K562 (cell line): ENCODE results near the gene CLEC3B. TPM values are rescaled to one million over a fixed set of nuclear protein-coding genes. Genes with fewer than 3 reads are reported as not detected.

Experiments
- ARNT ChIP-seq, 2 experiments: fragments of 450-650 bp; IDR thresholded peaks; 2 replicates each; pipeline ENCODE4 v1.6.1; 2016; ENCODE audit warnings: mild to moderate bottlenecking in 1 of 2
- CCNT2 ChIP-seq: IDR thresholded peaks from 2 replicates; pipeline ENCODE4 v1.6.1; 2011; ENCODE audit warnings: borderline replicate concordance, low read depth, mild to moderate bottlenecking, moderate library complexity, mixed read lengths, low read length; ENCODE audit not compliant: insufficient read length; ENCODE audit errors: extremely low read depth
- CHCHD3 ChIP-seq: fragments of 250-450 bp; sonication (Bioruptor Pico); IDR thresholded peaks from 2 replicates; pipeline ENCODE4 v2.1.2; 2022; ENCODE audit warnings: mild to moderate bottlenecking
- CREB1 ChIP-seq, 2 experiments: sonication (generic) in 1 of 2; formaldehyde crosslinking in 1 of 2; IDR thresholded peaks; 2 replicates each; pipeline versions ENCODE4 v1.6.1 to v1.8.0; 2012 to 2022; ENCODE audit warnings: inconsistent platforms in 1 of 2, mild to moderate bottlenecking in 1 of 2, missing genetic modification reagents in 1 of 2, moderate library complexity in 1 of 2
- ETV1 ChIP-seq: fragments of 450-650 bp; conservative IDR thresholded peaks from 2 replicates; pipeline ENCODE4 v1.6.1; 2016; ENCODE audit warnings: missing genetic modification characterization, control low read depth, low read depth, missing compliant biosample characterization
- HDGF ChIP-seq: fragments of 450-650 bp; IDR thresholded peaks from 2 replicates; pipeline ENCODE4 v1.6.1; 2016
- MAZ ChIP-seq, 2 experiments: fragments of 450-650 bp in 1 of 2; sonication (generic) in 1 of 2; formaldehyde crosslinking; IDR thresholded peaks in 1 of 2; conservative IDR thresholded peaks in 1 of 2; 2 replicates each; pipeline versions ENCODE4 v1.4.0 to v1.5.0; 2020; ENCODE audit warnings: mild to moderate bottlenecking in 1 of 2, missing genetic modification reagents in 1 of 2
- MCM3 ChIP-seq: fragments of 450-650 bp; IDR thresholded peaks from 2 replicates; pipeline ENCODE4 v1.6.1; 2016
- MEIS2 ChIP-seq: fragments of 450-650 bp; IDR thresholded peaks from 2 replicates; pipeline ENCODE4 v1.6.1; 2014; ENCODE audit warnings: mild to moderate bottlenecking; ENCODE audit not compliant: partially characterized antibody
- NR2C2 ChIP-seq, 2 experiments: fragments of 200-800 bp in 1 of 2; sonication (Bioruptor generic) in 1 of 2; sonication (generic) in 1 of 2; formaldehyde crosslinking in 1 of 2; IDR thresholded peaks; 2 replicates each; pipeline versions ENCODE4 v1.6.1 to v1.8.0; 2016 to 2022; ENCODE audit warnings: mild to moderate bottlenecking in 1 of 2, missing compliant biosample characterization in 1 of 2, missing genetic modification characterization in 1 of 2, missing genetic modification reagents in 1 of 2
- SREBF2 ChIP-seq: sonication (generic); formaldehyde crosslinking; IDR thresholded peaks from 2 replicates; pipeline ENCODE4 v1.4.0; 2020; ENCODE audit warnings: mild to moderate bottlenecking, missing genetic modification reagents
- TARDBP ChIP-seq: fragments of 450-650 bp; IDR thresholded peaks from 2 replicates; pipeline ENCODE4 v1.6.1; 2016
- ZEB2 ChIP-seq: fragments of 450-650 bp; IDR thresholded peaks from 2 replicates; pipeline ENCODE4 v1.6.1; 2016
- ZNF589 ChIP-seq: fragments of 200-800 bp; sonication (Bioruptor generic); IDR thresholded peaks from 2 replicates; pipeline ENCODE4 v1.6.1; 2016; ENCODE audit warnings: low read depth, missing genetic modification characterization, missing compliant biosample characterization
- polyA plus RNA-seq, 8 experiments: library from polyadenylated mRNA; depleted of rRNA in 4 of 8; stranded (reverse) in 5 of 8; unstranded in 3 of 8; fragments of >200 nt; fragmentation: Nextera tagmentation in 2 of 8; fragmentation: Illumina TruSeq in 1 of 8; extraction: Ambion mirVana in 2 of 8; extraction: Trizol in 1 of 8; gene quantifications; 2 replicates each; pipeline versions ENCODE4 v1.2.1 to v1.2.3, GENCODE V29; 2011 to 2014; ENCODE audit warnings: inconsistent platforms in 1 of 8, missing spikeins in 1 of 8
- total RNA-seq, 7 experiments: library from RNA; depleted of rRNA in 6 of 7; stranded (reverse); fragments of >200 nt in 6 of 7; fragmentation: Illumina TruSeq in 2 of 7; extraction: Trizol in 2 of 7; gene quantifications; 2 replicates each; pipeline versions ENCODE4 v1.2.1 to v1.2.3, GENCODE V29; 2011 to 2021; ENCODE audit warnings: low replicate concordance in 1 of 7
- TF ChIP-seq, protein P1 (sequence below), 2 experiments: fragments of 450-650 bp; IDR thresholded peaks; 2 replicates each; pipeline ENCODE4 v1.6.1; 2018; ENCODE audit warnings: mild to moderate bottlenecking in 2 of 2, low read depth in 1 of 2; ENCODE audit not compliant: partially characterized antibody in 2 of 2
- TF ChIP-seq, protein P2 (sequence below), 3 experiments: IDR thresholded peaks in 2 of 3; conservative IDR thresholded peaks in 1 of 3; 2 replicates each; pipeline ENCODE4 v1.5.1; 2011 to 2012; ENCODE audit warnings: low read length in 3 of 3, mild to moderate bottlenecking in 3 of 3, control low read depth in 2 of 3, improper control_type of control experiment in 1 of 3, inconsistent platforms in 1 of 3, low read depth in 1 of 3, mixed read lengths in 1 of 3, moderate library complexity in 1 of 3; ENCODE audit not compliant: insufficient read depth in 2 of 3
- TF ChIP-seq, protein P3 (sequence below), 2 experiments: fragments of 450-650 bp; IDR thresholded peaks; 2 replicates each; pipeline ENCODE4 v1.6.1; 2016
- TF ChIP-seq, protein P4 (sequence below): fragments of 250-450 bp; sonication (Bioruptor Pico); IDR thresholded peaks from 2 replicates; pipeline ENCODE4 v1.5.0; 2021

Gene CLEC3B
- total and polyA plus RNA-seq, 9 of the 15 experiments (the other 6 are each of a cell fraction or from before 2014, with no cell fraction given), result not detected

DNA sequence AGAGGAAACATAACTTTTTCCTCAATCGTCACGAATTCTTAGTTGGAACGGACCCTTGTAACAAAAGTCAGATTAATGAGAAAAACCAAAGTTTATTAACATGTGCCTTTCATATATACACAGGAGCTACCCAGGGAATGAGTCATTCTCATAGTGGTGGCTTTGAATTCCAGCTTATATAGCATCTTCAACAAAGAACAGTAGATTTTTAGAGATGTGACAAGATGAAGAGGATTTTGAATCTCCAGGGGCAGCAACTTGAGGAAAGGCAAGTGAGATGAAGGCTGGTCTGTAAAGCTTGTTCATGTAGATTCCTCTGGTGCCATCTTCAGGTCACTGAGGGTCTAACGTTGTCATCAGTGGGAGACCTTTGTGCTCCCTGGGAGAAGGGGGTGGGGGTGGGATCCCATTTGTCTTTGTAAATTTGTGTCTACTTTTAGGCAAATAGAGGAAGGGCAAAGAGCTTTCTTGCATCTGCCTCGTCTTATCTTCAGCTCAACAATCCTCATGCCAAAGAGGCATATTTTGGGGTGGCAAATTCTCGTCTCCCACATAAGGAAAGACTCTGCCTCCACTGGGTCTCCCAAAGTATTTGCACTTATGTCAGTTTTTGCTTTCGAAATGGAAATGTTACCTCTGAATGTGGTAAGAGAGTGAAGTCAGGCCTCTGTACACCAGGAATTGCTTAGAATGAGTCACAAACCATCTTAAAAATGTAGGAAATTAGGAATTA lies 29.5 kb downstream of the CLEC3B start (continued):
- peak; percentile 28; the same call in 1 of the 2 replicates for TF ChIP-seq CREB1 (IDR thresholded peaks at IDR 0.05)
- TF ChIP-seq CREB1 (CRISPR knock-in tag; IDR thresholded peaks at IDR 0.05), result peak; percentile 44; the same call in 1 of the 2 replicates
- no peak for TF ChIP-seq HDGF
- peak in 1 of 2 experiments; percentile 28; a peak in 1 of 4 replicates for TF ChIP-seq MAZ (CRISPR knock-in tag; conservative IDR thresholded peaks at IDR 0.05 in 1 of 2, IDR thresholded peaks at IDR 0.05 in 1 of 2)
- TF ChIP-seq ETV1, result peak; percentile 28; the same call in 1 of the 2 replicates
- TF ChIP-seq, protein P1, sequence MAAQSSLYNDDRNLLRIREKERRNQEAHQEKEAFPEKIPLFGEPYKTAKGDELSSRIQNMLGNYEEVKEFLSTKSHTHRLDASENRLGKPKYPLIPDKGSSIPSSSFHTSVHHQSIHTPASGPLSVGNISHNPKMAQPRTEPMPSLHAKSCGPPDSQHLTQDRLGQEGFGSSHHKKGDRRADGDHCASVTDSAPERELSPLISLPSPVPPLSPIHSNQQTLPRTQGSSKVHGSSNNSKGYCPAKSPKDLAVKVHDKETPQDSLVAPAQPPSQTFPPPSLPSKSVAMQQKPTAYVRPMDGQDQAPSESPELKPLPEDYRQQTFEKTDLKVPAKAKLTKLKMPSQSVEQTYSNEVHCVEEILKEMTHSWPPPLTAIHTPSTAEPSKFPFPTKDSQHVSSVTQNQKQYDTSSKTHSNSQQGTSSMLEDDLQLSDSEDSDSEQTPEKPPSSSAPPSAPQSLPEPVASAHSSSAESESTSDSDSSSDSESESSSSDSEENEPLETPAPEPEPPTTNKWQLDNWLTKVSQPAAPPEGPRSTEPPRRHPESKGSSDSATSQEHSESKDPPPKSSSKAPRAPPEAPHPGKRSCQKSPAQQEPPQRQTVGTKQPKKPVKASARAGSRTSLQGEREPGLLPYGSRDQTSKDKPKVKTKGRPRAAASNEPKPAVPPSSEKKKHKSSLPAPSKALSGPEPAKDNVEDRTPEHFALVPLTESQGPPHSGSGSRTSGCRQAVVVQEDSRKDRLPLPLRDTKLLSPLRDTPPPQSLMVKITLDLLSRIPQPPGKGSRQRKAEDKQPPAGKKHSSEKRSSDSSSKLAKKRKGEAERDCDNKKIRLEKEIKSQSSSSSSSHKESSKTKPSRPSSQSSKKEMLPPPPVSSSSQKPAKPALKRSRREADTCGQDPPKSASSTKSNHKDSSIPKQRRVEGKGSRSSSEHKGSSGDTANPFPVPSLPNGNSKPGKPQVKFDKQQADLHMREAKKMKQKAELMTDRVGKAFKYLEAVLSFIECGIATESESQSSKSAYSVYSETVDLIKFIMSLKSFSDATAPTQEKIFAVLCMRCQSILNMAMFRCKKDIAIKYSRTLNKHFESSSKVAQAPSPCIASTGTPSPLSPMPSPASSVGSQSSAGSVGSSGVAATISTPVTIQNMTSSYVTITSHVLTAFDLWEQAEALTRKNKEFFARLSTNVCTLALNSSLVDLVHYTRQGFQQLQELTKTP (IDR thresholded peaks at IDR 0.05; ENCODE audit: low read depth in 1 of 2, partially characterized antibody in 2 of 2), result no peak
- no peak for TF ChIP-seq NR2C2 (CRISPR knock-in tag; IDR thresholded peaks at IDR 0.05)
- TF ChIP-seq NR2C2 (tag; IDR thresholded peaks at IDR 0.05), result peak; percentile 42; the same call in 1 of the 2 replicates
- no peak for TF ChIP-seq CHCHD3
- no peak for TF ChIP-seq ZEB2
- 0 out of 4 replicates have a peak, but pooled peaks of 1 of the 2 experiments have one; percentile 27 for TF ChIP-seq ARNT (IDR thresholded peaks at IDR 0.05)
- no peak for TF ChIP-seq MCM3
- TF ChIP-seq SREBF2 (CRISPR knock-in tag), result no peak
- peak; percentile 49; the same call in 1 of the 2 replicates for TF ChIP-seq ZNF589
- TF ChIP-seq, protein P2, sequence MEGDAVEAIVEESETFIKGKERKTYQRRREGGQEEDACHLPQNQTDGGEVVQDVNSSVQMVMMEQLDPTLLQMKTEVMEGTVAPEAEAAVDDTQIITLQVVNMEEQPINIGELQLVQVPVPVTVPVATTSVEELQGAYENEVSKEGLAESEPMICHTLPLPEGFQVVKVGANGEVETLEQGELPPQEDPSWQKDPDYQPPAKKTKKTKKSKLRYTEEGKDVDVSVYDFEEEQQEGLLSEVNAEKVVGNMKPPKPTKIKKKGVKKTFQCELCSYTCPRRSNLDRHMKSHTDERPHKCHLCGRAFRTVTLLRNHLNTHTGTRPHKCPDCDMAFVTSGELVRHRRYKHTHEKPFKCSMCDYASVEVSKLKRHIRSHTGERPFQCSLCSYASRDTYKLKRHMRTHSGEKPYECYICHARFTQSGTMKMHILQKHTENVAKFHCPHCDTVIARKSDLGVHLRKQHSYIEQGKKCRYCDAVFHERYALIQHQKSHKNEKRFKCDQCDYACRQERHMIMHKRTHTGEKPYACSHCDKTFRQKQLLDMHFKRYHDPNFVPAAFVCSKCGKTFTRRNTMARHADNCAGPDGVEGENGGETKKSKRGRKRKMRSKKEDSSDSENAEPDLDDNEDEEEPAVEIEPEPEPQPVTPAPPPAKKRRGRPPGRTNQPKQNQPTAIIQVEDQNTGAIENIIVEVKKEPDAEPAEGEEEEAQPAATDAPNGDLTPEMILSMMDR (IDR thresholded peaks at IDR 0.05 in 2 of 3, conservative IDR thresholded peaks at IDR 0.05 in 1 of 3; ENCODE audit: insufficient read depth in 2 of 3, low read depth in 1 of 3, low read length in 3 of 3), result peak; percentile 64 to 82 (median 73); a peak in 5 of 6 replicates
- no peak for TF ChIP-seq TARDBP
- TF ChIP-seq, protein P3, sequence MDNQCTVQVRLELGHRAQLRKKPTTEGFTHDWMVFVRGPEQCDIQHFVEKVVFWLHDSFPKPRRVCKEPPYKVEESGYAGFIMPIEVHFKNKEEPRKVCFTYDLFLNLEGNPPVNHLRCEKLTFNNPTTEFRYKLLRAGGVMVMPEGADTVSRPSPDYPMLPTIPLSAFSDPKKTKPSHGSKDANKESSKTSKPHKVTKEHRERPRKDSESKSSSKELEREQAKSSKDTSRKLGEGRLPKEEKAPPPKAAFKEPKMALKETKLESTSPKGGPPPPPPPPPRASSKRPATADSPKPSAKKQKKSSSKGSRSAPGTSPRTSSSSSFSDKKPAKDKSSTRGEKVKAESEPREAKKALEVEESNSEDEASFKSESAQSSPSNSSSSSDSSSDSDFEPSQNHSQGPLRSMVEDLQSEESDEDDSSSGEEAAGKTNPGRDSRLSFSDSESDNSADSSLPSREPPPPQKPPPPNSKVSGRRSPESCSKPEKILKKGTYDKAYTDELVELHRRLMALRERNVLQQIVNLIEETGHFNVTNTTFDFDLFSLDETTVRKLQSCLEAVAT (IDR thresholded peaks at IDR 0.05), result 0 out of 4 replicates have a peak, but pooled peaks of 1 of the 2 experiments have one; percentile 11
- TF ChIP-seq MEIS2, result peak; percentile 23
- TF ChIP-seq, protein P4, sequence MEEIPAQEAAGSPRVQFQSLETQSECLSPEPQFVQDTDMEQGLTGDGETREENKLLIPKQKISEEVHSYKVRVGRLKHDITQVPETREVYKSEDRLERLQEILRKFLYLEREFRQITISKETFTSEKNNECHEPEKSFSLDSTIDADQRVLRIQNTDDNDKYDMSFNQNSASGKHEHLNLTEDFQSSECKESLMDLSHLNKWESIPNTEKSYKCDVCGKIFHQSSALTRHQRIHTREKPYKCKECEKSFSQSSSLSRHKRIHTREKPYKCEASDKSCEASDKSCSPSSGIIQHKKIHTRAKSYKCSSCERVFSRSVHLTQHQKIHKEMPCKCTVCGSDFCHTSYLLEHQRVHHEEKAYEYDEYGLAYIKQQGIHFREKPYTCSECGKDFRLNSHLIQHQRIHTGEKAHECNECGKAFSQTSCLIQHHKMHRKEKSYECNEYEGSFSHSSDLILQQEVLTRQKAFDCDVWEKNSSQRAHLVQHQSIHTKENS (CRISPR knock-in tag), result no peak
- no peak for TF ChIP-seq CCNT2
